Measurements from ENCODE around the gene UNC13A.

- TF ChIP-seq, protein P1, sequence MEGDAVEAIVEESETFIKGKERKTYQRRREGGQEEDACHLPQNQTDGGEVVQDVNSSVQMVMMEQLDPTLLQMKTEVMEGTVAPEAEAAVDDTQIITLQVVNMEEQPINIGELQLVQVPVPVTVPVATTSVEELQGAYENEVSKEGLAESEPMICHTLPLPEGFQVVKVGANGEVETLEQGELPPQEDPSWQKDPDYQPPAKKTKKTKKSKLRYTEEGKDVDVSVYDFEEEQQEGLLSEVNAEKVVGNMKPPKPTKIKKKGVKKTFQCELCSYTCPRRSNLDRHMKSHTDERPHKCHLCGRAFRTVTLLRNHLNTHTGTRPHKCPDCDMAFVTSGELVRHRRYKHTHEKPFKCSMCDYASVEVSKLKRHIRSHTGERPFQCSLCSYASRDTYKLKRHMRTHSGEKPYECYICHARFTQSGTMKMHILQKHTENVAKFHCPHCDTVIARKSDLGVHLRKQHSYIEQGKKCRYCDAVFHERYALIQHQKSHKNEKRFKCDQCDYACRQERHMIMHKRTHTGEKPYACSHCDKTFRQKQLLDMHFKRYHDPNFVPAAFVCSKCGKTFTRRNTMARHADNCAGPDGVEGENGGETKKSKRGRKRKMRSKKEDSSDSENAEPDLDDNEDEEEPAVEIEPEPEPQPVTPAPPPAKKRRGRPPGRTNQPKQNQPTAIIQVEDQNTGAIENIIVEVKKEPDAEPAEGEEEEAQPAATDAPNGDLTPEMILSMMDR (conservative IDR thresholded peaks at IDR 0.05 in 1 of 2, IDR thresholded peaks at IDR 0.05 in 1 of 2; ENCODE audit: low read depth in 1 of 2, low read length in 2 of 2): no peak
- TF ChIP-seq EZH2 (IDR thresholded peaks at IDR 0.05; ENCODE audit: low read length, missing control alignments): no peak
Measured at GRCh38 chr19:17618936-17619335, 69.2 kb downstream of the UNC13A start.

Data from fibroblast of lung (primary cell).